ENCODE results near the gene FAM9C. TPM values are rescaled to one million over a fixed set of nuclear protein-coding genes. Genes with fewer than 3 reads are reported as not detected.

Gene FAM9C
- total RNA-seq, 1 donor from 2014 or later, result 0.16 TPM

DNA sequence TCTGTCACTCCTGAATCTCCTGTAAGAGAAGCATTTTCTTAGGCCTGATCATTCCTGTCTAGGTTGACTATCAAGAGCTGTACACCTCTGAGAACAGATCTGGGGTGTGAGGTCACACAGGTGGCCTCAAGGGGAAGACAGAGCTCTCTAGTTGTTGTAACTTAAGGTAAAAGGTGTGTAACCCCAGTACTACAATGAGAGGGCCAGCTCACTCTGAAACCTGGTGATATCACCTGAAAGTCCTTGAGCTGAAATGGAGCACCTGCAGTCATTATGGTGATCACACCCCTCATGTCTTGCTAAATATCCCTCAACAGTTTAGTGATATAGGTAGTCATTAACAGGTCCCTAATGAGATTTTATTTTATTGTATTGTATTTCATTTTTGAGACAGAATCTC, 8.8 kb upstream of the FAM9C start:
- Histone ChIP-seq H3K36me3 (ENCODE audit: insufficient read depth, low read length) (no peaks in the 10 kb centered on the region), H3K9ac (ENCODE audit: low read length) (no peak overlapping the region), H3K27ac (ENCODE audit: low read depth, low read length) (no peak overlapping the region), H4K20me1 (ENCODE audit: insufficient read depth, low read length) (no peaks in the 10 kb centered on the region), H3K27me3 (ENCODE audit: insufficient read depth, low read length) (no peaks in the 10 kb centered on the region), H3K4me2 (ENCODE audit: low read length) (no peak overlapping the region), H3K79me2 (ENCODE audit: insufficient read depth, low read length) (no peaks in the 10 kb centered on the region), H3K4me1 (ENCODE audit: insufficient read depth, low read length) (no peaks in the 10 kb centered on the region), H2AFZ (ENCODE audit: low read depth, low read length) (no peak overlapping the region), H3K4me3 (ENCODE audit: insufficient read depth, low read depth, low read length) (no peak overlapping the region), H3K9me3 (ENCODE audit: insufficient read depth, low read depth, low read length) (no peaks in the 10 kb centered on the region)
- FAIRE-seq (no peak), DNase-seq (ENCODE audit: low read depth) (no peak)
- Mint-ChIP-seq H3K27ac (ENCODE audit: unreplicated experiment) (no peak overlapping the region), H3K4me3 (ENCODE audit: unreplicated experiment) (no peak overlapping the region), H3K4me1 (ENCODE audit: low read depth, unreplicated experiment) (peaks cover 1% of the 10 kb centered on the region), H3K27me3 (ENCODE audit: low read depth, unreplicated experiment) (no peaks in the 10 kb centered on the region), H3K36me3 (ENCODE audit: low read depth, unreplicated experiment) (no peaks in the 10 kb centered on the region), H3K9me3 (ENCODE audit: unreplicated experiment) (peaks cover 3% of the 10 kb centered on the region)
- TF ChIP-seq, protein P1, sequence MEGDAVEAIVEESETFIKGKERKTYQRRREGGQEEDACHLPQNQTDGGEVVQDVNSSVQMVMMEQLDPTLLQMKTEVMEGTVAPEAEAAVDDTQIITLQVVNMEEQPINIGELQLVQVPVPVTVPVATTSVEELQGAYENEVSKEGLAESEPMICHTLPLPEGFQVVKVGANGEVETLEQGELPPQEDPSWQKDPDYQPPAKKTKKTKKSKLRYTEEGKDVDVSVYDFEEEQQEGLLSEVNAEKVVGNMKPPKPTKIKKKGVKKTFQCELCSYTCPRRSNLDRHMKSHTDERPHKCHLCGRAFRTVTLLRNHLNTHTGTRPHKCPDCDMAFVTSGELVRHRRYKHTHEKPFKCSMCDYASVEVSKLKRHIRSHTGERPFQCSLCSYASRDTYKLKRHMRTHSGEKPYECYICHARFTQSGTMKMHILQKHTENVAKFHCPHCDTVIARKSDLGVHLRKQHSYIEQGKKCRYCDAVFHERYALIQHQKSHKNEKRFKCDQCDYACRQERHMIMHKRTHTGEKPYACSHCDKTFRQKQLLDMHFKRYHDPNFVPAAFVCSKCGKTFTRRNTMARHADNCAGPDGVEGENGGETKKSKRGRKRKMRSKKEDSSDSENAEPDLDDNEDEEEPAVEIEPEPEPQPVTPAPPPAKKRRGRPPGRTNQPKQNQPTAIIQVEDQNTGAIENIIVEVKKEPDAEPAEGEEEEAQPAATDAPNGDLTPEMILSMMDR (IDR thresholded peaks at IDR 0.05; ENCODE audit: insufficient read depth, low read depth, low read length), result no peak
- no peak for TF ChIP-seq EZH2 (IDR thresholded peaks at IDR 0.05; ENCODE audit: insufficient read depth, low read length)

DNA sequence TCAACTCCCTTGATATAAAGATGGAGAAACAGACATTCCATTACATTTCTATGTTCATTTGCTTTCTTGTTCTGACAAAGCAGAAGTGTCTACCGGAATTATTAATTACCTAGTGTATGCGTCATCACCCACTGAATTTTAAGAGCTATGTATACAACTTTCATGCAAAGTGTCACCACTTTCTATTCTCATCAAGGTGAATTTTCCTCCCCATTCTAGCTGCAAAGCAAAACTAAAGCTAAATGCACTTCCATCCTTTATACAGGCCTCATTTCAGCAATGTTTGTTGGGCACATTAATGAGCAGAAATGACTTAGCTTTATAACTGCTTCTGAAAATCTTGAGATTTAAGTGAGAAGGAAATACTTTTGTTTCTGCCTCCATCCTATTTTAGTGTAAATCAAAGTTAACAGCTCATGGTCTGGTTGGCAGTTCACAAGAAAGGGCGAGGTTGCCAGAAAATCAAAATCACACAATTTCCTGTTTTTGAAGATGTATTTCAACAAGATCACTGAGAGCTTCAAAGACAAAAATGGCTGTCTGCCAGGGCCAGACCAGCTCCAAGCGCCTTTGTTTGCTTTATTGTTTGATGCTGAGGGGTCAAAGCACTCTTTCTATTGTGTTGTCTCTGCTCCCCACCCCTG, 7.2 kb upstream of the FAM9C start:
- H3K4me3 ChIP-seq (ENCODE audit: insufficient read depth, low read depth, low read length), result no peak overlapping the region
- no peaks in the 10 kb centered on the region for H3K36me3 ChIP-seq (ENCODE audit: insufficient read depth, low read length)
- Mint-ChIP-seq H3K4me3 (ENCODE audit: unreplicated experiment) (no peak overlapping the region), H3K27ac (ENCODE audit: unreplicated experiment) (no peak overlapping the region), H3K9me3 (ENCODE audit: unreplicated experiment) (peaks cover 3% of the 10 kb centered on the region), H3K27me3 (ENCODE audit: low read depth, unreplicated experiment) (no peaks in the 10 kb centered on the region), H3K36me3 (ENCODE audit: low read depth, unreplicated experiment) (no peaks in the 10 kb centered on the region), H3K4me1 (ENCODE audit: low read depth, unreplicated experiment) (peaks cover 1% of the 10 kb centered on the region)
- H3K4me1 ChIP-seq (ENCODE audit: insufficient read depth, low read length), result no peaks in the 10 kb centered on the region
- DNase-seq (ENCODE audit: low read depth) (peak; percentile 60), FAIRE-seq (no peak)
- H3K4me2 ChIP-seq (ENCODE audit: low read length), result no peak overlapping the region
- H3K27me3 ChIP-seq (ENCODE audit: insufficient read depth, low read length), result no peaks in the 10 kb centered on the region
- no peaks in the 10 kb centered on the region for H4K20me1 ChIP-seq (ENCODE audit: insufficient read depth, low read length)
- no peak overlapping the region for H2AFZ ChIP-seq (ENCODE audit: low read depth, low read length)
- TF ChIP-seq, protein P1 (IDR thresholded peaks at IDR 0.05; ENCODE audit: insufficient read depth, low read depth, low read length), result no peak
- TF ChIP-seq EZH2 (IDR thresholded peaks at IDR 0.05; ENCODE audit: insufficient read depth, low read length), result no peak
- no peaks in the 10 kb centered on the region for H3K79me2 ChIP-seq (ENCODE audit: insufficient read depth, low read length)
- H3K9ac ChIP-seq (ENCODE audit: low read length), result no peak overlapping the region
- no peaks in the 10 kb centered on the region for H3K9me3 ChIP-seq (ENCODE audit: insufficient read depth, low read depth, low read length)
- no peak overlapping the region for H3K27ac ChIP-seq (ENCODE audit: low read depth, low read length)

DNA sequence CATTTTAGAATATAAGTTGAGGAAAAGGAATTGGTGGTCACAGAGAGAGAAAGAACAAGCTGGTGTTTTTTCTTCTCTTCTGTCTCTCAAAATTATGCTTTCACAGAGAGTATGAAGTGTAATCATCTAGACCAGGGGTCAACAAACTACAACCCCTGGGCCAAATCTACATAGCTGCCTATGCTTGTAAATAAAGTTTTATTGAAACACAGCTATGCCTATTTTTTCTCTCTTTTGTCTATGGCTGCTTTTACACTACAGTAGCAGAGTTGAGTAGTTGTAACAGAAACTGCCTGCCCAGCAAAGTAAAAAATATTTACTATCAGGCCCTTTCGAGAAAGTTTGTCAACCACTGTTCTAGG, 6.7 kb upstream of the FAM9C start:
- H3K4me3 Mint-ChIP-seq (ENCODE audit: unreplicated experiment), result no peak overlapping the region
- Histone ChIP-seq H3K9me3 (ENCODE audit: insufficient read depth, low read depth, low read length) (no peaks in the 10 kb centered on the region), H3K4me1 (ENCODE audit: insufficient read depth, low read length) (no peaks in the 10 kb centered on the region), H3K4me3 (ENCODE audit: insufficient read depth, low read depth, low read length) (no peak overlapping the region), H3K36me3 (ENCODE audit: insufficient read depth, low read length) (no peaks in the 10 kb centered on the region), H2AFZ (ENCODE audit: low read depth, low read length) (no peak overlapping the region), H4K20me1 (ENCODE audit: insufficient read depth, low read length) (no peaks in the 10 kb centered on the region), H3K9ac (ENCODE audit: low read length) (no peak overlapping the region), H3K27ac (ENCODE audit: low read depth, low read length) (no peak overlapping the region), H3K79me2 (ENCODE audit: insufficient read depth, low read length) (no peaks in the 10 kb centered on the region), H3K27me3 (ENCODE audit: insufficient read depth, low read length) (no peaks in the 10 kb centered on the region), H3K4me2 (ENCODE audit: low read length) (no peak overlapping the region)
- no peak for DNase-seq (ENCODE audit: low read depth)
- H3K4me1 Mint-ChIP-seq (ENCODE audit: low read depth, unreplicated experiment), result peaks cover 1% of the 10 kb centered on the region
- no peak for FAIRE-seq
- H3K36me3 Mint-ChIP-seq (ENCODE audit: low read depth, unreplicated experiment), result no peaks in the 10 kb centered on the region
- TF ChIP-seq EZH2 (IDR thresholded peaks at IDR 0.05; ENCODE audit: insufficient read depth, low read length), result no peak
- TF ChIP-seq, protein P1 (IDR thresholded peaks at IDR 0.05; ENCODE audit: insufficient read depth, low read depth, low read length), result no peak
- H3K9me3 Mint-ChIP-seq (ENCODE audit: unreplicated experiment), result peaks cover 3% of the 10 kb centered on the region
- H3K27me3 Mint-ChIP-seq (ENCODE audit: low read depth, unreplicated experiment), result no peaks in the 10 kb centered on the region
- H3K27ac Mint-ChIP-seq (ENCODE audit: unreplicated experiment), result no peak overlapping the region

Data from astrocyte (in vitro differentiated cells and primary cell).